ENCODE measurements around the gene MACROD2.

- TF ChIP-seq EZH2 (IDR thresholded peaks at IDR 0.05; ENCODE audit: borderline replicate concordance, insufficient read depth, low read length, poor library complexity, severe bottlenecking) (no peak), REST (IDR thresholded peaks at IDR 0.05; ENCODE audit: borderline replicate concordance) (no peak), TAF1 (IDR thresholded peaks at IDR 0.05; ENCODE audit: low read depth) (no peak), EP300 (conservative IDR thresholded peaks at IDR 0.05; ENCODE audit: poor library complexity, severe bottlenecking) (no peak)
- TF ChIP-seq, protein P1, sequence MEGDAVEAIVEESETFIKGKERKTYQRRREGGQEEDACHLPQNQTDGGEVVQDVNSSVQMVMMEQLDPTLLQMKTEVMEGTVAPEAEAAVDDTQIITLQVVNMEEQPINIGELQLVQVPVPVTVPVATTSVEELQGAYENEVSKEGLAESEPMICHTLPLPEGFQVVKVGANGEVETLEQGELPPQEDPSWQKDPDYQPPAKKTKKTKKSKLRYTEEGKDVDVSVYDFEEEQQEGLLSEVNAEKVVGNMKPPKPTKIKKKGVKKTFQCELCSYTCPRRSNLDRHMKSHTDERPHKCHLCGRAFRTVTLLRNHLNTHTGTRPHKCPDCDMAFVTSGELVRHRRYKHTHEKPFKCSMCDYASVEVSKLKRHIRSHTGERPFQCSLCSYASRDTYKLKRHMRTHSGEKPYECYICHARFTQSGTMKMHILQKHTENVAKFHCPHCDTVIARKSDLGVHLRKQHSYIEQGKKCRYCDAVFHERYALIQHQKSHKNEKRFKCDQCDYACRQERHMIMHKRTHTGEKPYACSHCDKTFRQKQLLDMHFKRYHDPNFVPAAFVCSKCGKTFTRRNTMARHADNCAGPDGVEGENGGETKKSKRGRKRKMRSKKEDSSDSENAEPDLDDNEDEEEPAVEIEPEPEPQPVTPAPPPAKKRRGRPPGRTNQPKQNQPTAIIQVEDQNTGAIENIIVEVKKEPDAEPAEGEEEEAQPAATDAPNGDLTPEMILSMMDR (IDR thresholded peaks at IDR 0.05; ENCODE audit: poor library complexity, severe bottlenecking) = no peak
Observed at GRCh38 chr20:15658295-15658694, 1663.0 kb downstream of the MACROD2 start.
